A673 (cell line): ENCODE results near the gene AGAP1. TPM values are rescaled to one million over a fixed set of nuclear protein-coding genes. Genes with fewer than 3 reads are reported as not detected.

Source experiments
- BruUV-seq: library from RNA; stranded (reverse); fragments of 400-500 nt; replicated peaks from 2 replicates; lab custom pipeline; 2021; lab: Mats Ljungman, UMichigan
- CTCF ChIA-PET: fragments of 300-600 bp; sonication (Branson Sonifier 250); formaldehyde crosslinking; loops from one replicate; lab custom pipeline; 2022; ENCODE audit warnings: antibody characterized with exemption; lab: Charles Lee
- POLR2A ChIA-PET: fragments of 300-600 bp; sonication (Branson Sonifier 250); formaldehyde crosslinking; loops from one replicate; lab custom pipeline; 2022; ENCODE audit warnings: antibody characterized with exemption; ENCODE audit not compliant: low non-redundant PET; lab: Charles Lee
- DNase-seq: peaks from one replicate; pipeline ENCODE4 v3.0.0-alpha.2; 2015; ENCODE audit warnings: low spot score
- H3K27ac ChIP-seq: fragments of 200-600 bp; sonication (generic); 2 replicates; pipeline ENCODE4 v1.5.1; 2016; ENCODE audit warnings: mixed run types, low read depth, mild to moderate bottlenecking, mixed read lengths, antibody characterized with exemption, low read length; ENCODE audit not compliant: poor library complexity, severe bottlenecking
- H3K27me3 ChIP-seq: fragments of 200-600 bp; sonication (generic); replicated peaks from 2 replicates; pipeline ENCODE4 v1.6.1; 2017; ENCODE audit warnings: mixed run types, low read depth, mild to moderate bottlenecking, mixed read lengths, antibody characterized with exemption, low read length; ENCODE audit not compliant: insufficient read depth, poor library complexity
- H3K36me3 ChIP-seq: fragments of 200-600 bp; sonication (generic); 2 replicates; pipeline ENCODE4 v1.6.1; 2016; ENCODE audit warnings: mixed run types, mild to moderate bottlenecking, mixed read lengths, antibody characterized with exemption, low read length; ENCODE audit not compliant: insufficient read depth, poor library complexity, severe bottlenecking
- H3K4me1 ChIP-seq: fragments of 200-600 bp; sonication (generic); 2 replicates; pipeline ENCODE4 v1.6.1; 2017; ENCODE audit warnings: mixed run types, mild to moderate bottlenecking, mixed read lengths, antibody characterized with exemption, low read length; ENCODE audit not compliant: insufficient read depth, poor library complexity, severe bottlenecking
- H3K4me3 ChIP-seq: fragments of 200-600 bp; sonication (generic); 2 replicates; pipeline ENCODE4 v1.5.1; 2016; ENCODE audit warnings: low read depth, mixed run types, mild to moderate bottlenecking, mixed read lengths, low read length; ENCODE audit not compliant: poor library complexity, severe bottlenecking
- H3K9me3 ChIP-seq: fragments of 200-600 bp; sonication (generic); 2 replicates; pipeline ENCODE4 v1.6.1; 2016; ENCODE audit warnings: mixed run types, low read depth, mild to moderate bottlenecking, mixed read lengths, antibody characterized with exemption, low read length; ENCODE audit not compliant: poor library complexity, severe bottlenecking
- EZH2 ChIP-seq: fragments of 200-600 bp; sonication (generic); IDR thresholded peaks from 2 replicates; pipeline ENCODE4 v1.6.1; 2017; ENCODE audit warnings: borderline replicate concordance, low read depth, mild to moderate bottlenecking, mixed read lengths, antibody characterized with exemption, low read length; ENCODE audit not compliant: poor library complexity, severe bottlenecking
- intact Hi-C: fragments of 100-400 bp; cut with micrococcal nuclease; formaldehyde crosslinking; loops from one replicate; pipeline ENCODE4 v1.10.0; 2022; ENCODE audit not compliant: unreplicated experiment
- total RNA-seq: library from RNA; stranded (reverse); gene quantifications from 2 replicates; pipeline ENCODE4 v1.2.3, GENCODE V29; 2021
- TF ChIP-seq, protein P1 (sequence below): fragments of 300-800, 200-600 bp; sonication (generic); conservative IDR thresholded peaks from 2 replicates; pipeline ENCODE4 v1.5.1; 2017; ENCODE audit warnings: low read depth, mild to moderate bottlenecking, antibody characterized with exemption, low read length, moderate library complexity, mixed read lengths

The AGAP1 gene
- total RNA-seq, 1 experiment from 2014 or later: 25.3 TPM

DNA sequence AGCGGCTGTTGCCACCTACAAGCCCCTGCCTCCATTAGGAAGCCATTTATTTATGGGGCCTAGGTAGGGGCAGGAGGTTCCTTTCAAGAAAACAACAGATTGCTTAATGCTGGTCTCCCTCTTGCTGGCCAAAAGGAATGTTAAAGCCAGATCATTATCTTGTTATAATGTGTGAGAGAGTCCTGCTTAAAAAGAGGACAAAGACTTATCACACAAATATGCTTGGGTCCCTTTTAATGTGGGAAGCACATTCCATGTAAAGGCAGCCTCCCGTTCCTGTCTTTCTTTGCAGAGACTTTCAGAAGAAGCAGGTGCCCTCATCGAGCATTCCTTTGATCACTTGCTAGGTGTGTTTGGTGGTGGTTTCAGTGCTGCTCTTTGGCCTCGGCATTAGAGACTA is 76.4 kb downstream of the AGAP1 start:
- intact Hi-C loops: no loop called here
- POLR2A ChIA-PET: no interaction called here
- no peak for DNase-seq

DNA sequence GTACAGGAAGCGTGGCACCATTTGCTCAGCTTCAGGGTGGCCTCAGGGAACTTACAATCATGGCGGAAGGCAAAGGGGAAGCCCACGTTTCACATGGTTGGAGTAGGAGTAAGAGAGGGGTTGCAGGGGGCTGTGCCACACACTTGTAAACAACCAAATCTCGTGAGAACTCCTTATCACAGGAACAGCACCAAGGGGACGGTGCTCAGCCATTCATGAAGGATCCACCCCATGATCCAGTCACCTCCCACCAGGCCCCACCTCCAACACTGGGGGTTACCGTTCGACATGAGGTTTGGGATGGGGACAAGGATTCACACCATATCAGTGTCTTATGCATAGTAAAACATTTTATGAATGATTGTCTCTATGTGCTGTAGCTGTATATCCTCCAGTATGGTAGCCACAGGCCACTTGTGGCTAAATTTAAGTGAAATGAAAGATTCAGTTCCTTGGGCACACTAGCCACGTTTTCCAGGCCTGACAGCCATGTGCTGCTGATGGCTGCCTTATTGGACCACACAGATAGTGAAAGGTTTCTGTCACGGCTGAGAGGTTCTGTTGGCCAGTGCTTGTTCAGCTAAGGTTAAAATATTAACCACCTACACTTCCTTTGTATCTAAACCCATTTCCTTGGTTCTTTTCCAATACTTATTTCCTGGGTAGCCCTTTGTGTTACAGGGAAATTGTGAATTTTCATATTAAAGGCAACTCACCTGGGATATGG is 77.3 kb downstream of the AGAP1 start:
- Histone ChIP-seq H3K27ac (no peak overlapping the region), H3K36me3 (no peaks in the 10 kb centered on the region), H3K4me3 (no peak overlapping the region), H3K4me1 (peaks cover 3% of the 10 kb centered on the region), H3K27me3 (no peaks in the 10 kb centered on the region), H3K9me3 (peaks cover 8% of the 10 kb centered on the region)
- POLR2A ChIA-PET: no interaction called here
- CTCF ChIA-PET: no interaction called here
- no peak for DNase-seq
- intact Hi-C loops: no loop called here
- no TSS peak for BruUV-seq
- TF ChIP-seq EZH2: no peak
- TF ChIP-seq, protein P1, sequence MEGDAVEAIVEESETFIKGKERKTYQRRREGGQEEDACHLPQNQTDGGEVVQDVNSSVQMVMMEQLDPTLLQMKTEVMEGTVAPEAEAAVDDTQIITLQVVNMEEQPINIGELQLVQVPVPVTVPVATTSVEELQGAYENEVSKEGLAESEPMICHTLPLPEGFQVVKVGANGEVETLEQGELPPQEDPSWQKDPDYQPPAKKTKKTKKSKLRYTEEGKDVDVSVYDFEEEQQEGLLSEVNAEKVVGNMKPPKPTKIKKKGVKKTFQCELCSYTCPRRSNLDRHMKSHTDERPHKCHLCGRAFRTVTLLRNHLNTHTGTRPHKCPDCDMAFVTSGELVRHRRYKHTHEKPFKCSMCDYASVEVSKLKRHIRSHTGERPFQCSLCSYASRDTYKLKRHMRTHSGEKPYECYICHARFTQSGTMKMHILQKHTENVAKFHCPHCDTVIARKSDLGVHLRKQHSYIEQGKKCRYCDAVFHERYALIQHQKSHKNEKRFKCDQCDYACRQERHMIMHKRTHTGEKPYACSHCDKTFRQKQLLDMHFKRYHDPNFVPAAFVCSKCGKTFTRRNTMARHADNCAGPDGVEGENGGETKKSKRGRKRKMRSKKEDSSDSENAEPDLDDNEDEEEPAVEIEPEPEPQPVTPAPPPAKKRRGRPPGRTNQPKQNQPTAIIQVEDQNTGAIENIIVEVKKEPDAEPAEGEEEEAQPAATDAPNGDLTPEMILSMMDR: no peak

More for the DNA sequence above, 76.4 kb downstream of the AGAP1 start:
- Histone ChIP-seq H3K27ac (no peak overlapping the region), H3K27me3 (no peaks in the 10 kb centered on the region), H3K4me1 (peaks cover 3% of the 10 kb centered on the region), H3K4me3 (no peak overlapping the region), H3K9me3 (peaks cover 8% of the 10 kb centered on the region), H3K36me3 (no peaks in the 10 kb centered on the region)
- TF ChIP-seq, protein P1: no peak
- no TSS peak for BruUV-seq
- CTCF ChIA-PET: no interaction called here

DNA sequence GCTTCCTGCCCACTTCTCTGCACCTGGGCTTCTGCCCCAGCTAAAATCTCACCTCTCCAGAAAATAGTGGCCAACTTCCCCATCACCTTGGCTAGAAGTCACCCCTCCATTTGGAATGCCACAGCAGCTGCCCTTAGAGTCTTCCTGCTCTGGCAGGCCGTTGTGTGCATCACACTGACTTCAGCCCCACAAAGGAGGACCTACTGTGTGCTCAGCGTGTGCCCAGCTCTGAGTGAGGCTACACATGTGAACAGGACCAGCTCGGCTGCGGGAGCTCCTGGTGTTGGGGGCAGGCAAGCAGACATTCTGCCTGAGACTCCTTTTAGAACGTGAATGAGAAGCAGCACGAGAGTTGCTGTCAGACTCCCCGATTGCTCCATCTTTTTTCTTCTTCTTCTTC is 78.7 kb downstream of the AGAP1 start:
- Histone ChIP-seq H3K4me3 (no peak overlapping the region), H3K9me3 (peaks cover 8% of the 10 kb centered on the region), H3K27ac (no peak overlapping the region), H3K36me3 (no peaks in the 10 kb centered on the region), H3K27me3 (no peaks in the 10 kb centered on the region), H3K4me1 (peaks cover 3% of the 10 kb centered on the region)
- ChIA-PET CTCF (no interaction called here), POLR2A (no interaction called here)
- TF ChIP-seq, protein P1: no peak
- no peak for TF ChIP-seq EZH2
- DNase-seq: no peak
- intact Hi-C loops: no loop called here
- BruUV-seq: no TSS peak
